ENCODE results near the gene ST14. TPM values are rescaled to one million over a fixed set of nuclear protein-coding genes. Genes with fewer than 3 reads are reported as not detected.

ST14 gene
- polyA plus RNA-seq, 1 donor (not counting 4 experiments of a cell fraction or from before 2014, with no cell fraction given) = 45.8 TPM

DNA sequence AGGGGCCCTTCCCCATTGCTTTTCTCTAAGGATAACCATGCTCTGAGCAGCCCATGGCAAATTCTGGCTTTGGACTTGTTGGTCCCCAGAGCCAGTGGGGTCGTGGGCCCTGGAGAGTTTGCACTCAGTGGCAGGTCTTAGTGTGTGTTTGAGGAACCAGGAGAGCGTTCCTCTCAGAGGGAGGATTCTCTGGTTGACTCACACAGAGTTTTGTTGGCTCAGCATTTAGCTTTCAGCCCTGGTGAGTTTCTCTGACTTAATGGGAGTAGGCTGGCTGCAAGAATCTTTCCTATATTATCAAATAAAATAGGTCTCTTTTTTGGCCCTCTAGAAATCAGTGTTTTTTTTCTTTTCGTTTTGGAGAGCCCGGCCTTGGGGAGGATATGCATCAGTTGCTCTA is 20.9 kb downstream of the ST14 start:
- FAIRE-seq (peak; percentile 72), DNase-seq (ENCODE audit: low read depth, low spot score) (no peak)
- Histone ChIP-seq H3K4me1 (ENCODE audit: control insufficient read depth, extremely low read depth, insufficient read depth, low read length) (peaks cover 51% of the 10 kb centered on the region), H2AFZ (ENCODE audit: control insufficient read depth, low read length) (no peak overlapping the region), H3K9me3 (ENCODE audit: control insufficient read depth, low read depth, low read length) (no peaks in the 10 kb centered on the region), H3K79me2 (ENCODE audit: control insufficient read depth, insufficient read depth, low read length) (peaks cover 54% of the 10 kb centered on the region), H3K27ac (ENCODE audit: control insufficient read depth, insufficient read depth, low read length) (peak overlapping the region; percentile 78), H3K9me1 (ENCODE audit: control insufficient read depth, extremely low read depth, insufficient read depth, low read length) (peaks cover 14% of the 10 kb centered on the region), H3K27me3 (ENCODE audit: control insufficient read depth, extremely low read depth, insufficient read depth, low read length) (no peaks in the 10 kb centered on the region), H3K4me3 (ENCODE audit: control insufficient read depth in 2 of 3, extremely low read depth in 1 of 3, insufficient read depth in 2 of 3, low read depth in 1 of 3, low read length in 3 of 3) (no peak overlapping the region), H3K4me2 (ENCODE audit: control insufficient read depth, extremely low read depth, insufficient read depth, low read depth, low read length) (peak overlapping the region; percentile 45), H3K36me3 (ENCODE audit: control insufficient read depth in 2 of 2, extremely low read depth in 1 of 2, insufficient read depth in 2 of 2, low read length in 2 of 2) (peaks cover 0 to 1% of the 10 kb centered on the region in 2 experiments), H3K9ac (ENCODE audit: control insufficient read depth, extremely low read depth, insufficient read depth, low read length) (peak overlapping the region; percentile 49), H4K20me1 (ENCODE audit: control insufficient read depth, extremely low read depth, insufficient read depth, low read length) (peaks cover 16% of the 10 kb centered on the region)
- dilution Hi-C loops (cut with MboI; ENCODE audit: extremely low pct_ligation_motif_present, low sequenced_read_pairs) = no loop called here
- TF ChIP-seq, protein P1, sequence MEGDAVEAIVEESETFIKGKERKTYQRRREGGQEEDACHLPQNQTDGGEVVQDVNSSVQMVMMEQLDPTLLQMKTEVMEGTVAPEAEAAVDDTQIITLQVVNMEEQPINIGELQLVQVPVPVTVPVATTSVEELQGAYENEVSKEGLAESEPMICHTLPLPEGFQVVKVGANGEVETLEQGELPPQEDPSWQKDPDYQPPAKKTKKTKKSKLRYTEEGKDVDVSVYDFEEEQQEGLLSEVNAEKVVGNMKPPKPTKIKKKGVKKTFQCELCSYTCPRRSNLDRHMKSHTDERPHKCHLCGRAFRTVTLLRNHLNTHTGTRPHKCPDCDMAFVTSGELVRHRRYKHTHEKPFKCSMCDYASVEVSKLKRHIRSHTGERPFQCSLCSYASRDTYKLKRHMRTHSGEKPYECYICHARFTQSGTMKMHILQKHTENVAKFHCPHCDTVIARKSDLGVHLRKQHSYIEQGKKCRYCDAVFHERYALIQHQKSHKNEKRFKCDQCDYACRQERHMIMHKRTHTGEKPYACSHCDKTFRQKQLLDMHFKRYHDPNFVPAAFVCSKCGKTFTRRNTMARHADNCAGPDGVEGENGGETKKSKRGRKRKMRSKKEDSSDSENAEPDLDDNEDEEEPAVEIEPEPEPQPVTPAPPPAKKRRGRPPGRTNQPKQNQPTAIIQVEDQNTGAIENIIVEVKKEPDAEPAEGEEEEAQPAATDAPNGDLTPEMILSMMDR (optimal IDR thresholded peaks at IDR 0.05 in 1 of 3, IDR thresholded peaks at IDR 0.05 in 1 of 3, conservative IDR thresholded peaks at IDR 0.05 in 1 of 3; ENCODE audit: extremely low read depth in 1 of 3, insufficient read depth in 2 of 3, low read length in 3 of 3) = no peak
- TF ChIP-seq EZH2 (IDR thresholded peaks at IDR 0.05; ENCODE audit: low read length) = no peak

DNA sequence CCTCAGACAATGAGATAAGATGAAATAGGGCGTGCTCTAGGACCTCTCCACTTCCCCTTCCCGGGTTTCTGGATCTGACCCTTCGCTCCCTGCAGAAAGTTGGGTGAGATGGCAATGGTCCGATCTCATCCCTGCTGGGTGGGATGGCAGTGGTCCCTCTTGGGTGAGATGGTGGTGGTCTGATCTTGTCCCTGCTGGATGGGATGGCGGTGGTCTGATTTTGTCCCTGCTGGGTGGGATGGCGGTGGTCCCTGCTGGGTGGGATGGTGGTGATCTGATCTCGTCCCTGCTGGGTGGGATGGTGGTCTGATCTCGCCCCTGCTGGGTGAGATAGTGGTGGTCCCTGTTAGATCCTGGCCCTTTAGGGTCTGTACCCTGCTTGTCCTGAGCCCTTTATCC is 21.3 kb downstream of the ST14 start:
- H3K27ac ChIP-seq (ENCODE audit: control insufficient read depth, insufficient read depth, low read length) = peak overlapping the region; percentile 70
- peak overlapping the region; percentile 45 for H3K4me2 ChIP-seq (ENCODE audit: control insufficient read depth, extremely low read depth, insufficient read depth, low read depth, low read length)
- DNase-seq (ENCODE audit: low read depth, low spot score) (no peak), FAIRE-seq (no peak)
- peak overlapping the region in 1 of 3 experiments; percentile 32 for H3K4me3 ChIP-seq (ENCODE audit: control insufficient read depth in 2 of 3, extremely low read depth in 1 of 3, insufficient read depth in 2 of 3, low read depth in 1 of 3, low read length in 3 of 3)
- H3K27me3 ChIP-seq (ENCODE audit: control insufficient read depth, extremely low read depth, insufficient read depth, low read length) = no peaks in the 10 kb centered on the region
- peaks cover 51% of the 10 kb centered on the region for H3K4me1 ChIP-seq (ENCODE audit: control insufficient read depth, extremely low read depth, insufficient read depth, low read length)
- no peak overlapping the region for H2AFZ ChIP-seq (ENCODE audit: control insufficient read depth, low read length)
- peaks cover 0 to under 1% of the 10 kb centered on the region in 2 experiments for H3K36me3 ChIP-seq (ENCODE audit: control insufficient read depth in 2 of 2, extremely low read depth in 1 of 2, insufficient read depth in 2 of 2, low read length in 2 of 2)
- H3K9me1 ChIP-seq (ENCODE audit: control insufficient read depth, extremely low read depth, insufficient read depth, low read length) = peaks cover 14% of the 10 kb centered on the region
- no peak overlapping the region for H3K9ac ChIP-seq (ENCODE audit: control insufficient read depth, extremely low read depth, insufficient read depth, low read length)
- peaks cover 52% of the 10 kb centered on the region for H3K79me2 ChIP-seq (ENCODE audit: control insufficient read depth, insufficient read depth, low read length)
- no peak for TF ChIP-seq EZH2 (IDR thresholded peaks at IDR 0.05; ENCODE audit: low read length)
- TF ChIP-seq, protein P1 (optimal IDR thresholded peaks at IDR 0.05 in 1 of 3, IDR thresholded peaks at IDR 0.05 in 1 of 3, conservative IDR thresholded peaks at IDR 0.05 in 1 of 3; ENCODE audit: extremely low read depth in 1 of 3, insufficient read depth in 2 of 3, low read length in 3 of 3) = no peak
- H3K9me3 ChIP-seq (ENCODE audit: control insufficient read depth, low read depth, low read length) = no peaks in the 10 kb centered on the region
- dilution Hi-C loops (cut with MboI; ENCODE audit: extremely low pct_ligation_motif_present, low sequenced_read_pairs) = no loop called here
- H4K20me1 ChIP-seq (ENCODE audit: control insufficient read depth, extremely low read depth, insufficient read depth, low read length) = peaks cover 16% of the 10 kb centered on the region

Data from keratinocyte (primary cell).